ENCODE data around the gene GPR85.
"Not testable (repeated sequence)": the region's sequence is repeated elsewhere in the genome, so short reads cannot be mapped to it uniquely, and the experiment has no call there.

Gene GPR85

GRCh38 chr7:113083816-113084495, 2.7 kb downstream of the GPR85 start:
- DNase-seq (ENCODE audit: low spot score): no peak

GRCh38 chr7:113083132-113083815, 3.4 kb downstream of the GPR85 start:
- no peak for DNase-seq (ENCODE audit: low spot score)

- DNase-seq (ENCODE audit: low spot score): no peak
These were observed 8.3 kb downstream of the GPR85 start for GRCh38 chr7:113078331-113078730.

- no peak for DNase-seq (ENCODE audit: low spot score)
These were observed 9.9 kb downstream of the GPR85 start for GRCh38 chr7:113076703-113077102.

- DNase-seq (ENCODE audit: low spot score): no peak
These were observed 15.2 kb downstream of the GPR85 start for GRCh38 chr7:113071465-113071864.

GRCh38 chr7:113062499-113062898, 24.1 kb downstream of the GPR85 start:
- no peak for DNase-seq (ENCODE audit: low spot score)

GRCh38 chr7:113060100-113060499, 26.5 kb downstream of the GPR85 start:
- no peak for DNase-seq (ENCODE audit: low spot score)

- no peak for DNase-seq (ENCODE audit: low spot score)
These were observed 31.7 kb downstream of the GPR85 start for GRCh38 chr7:113054938-113055337.

GRCh38 chr7:113054272-113054671, 32.4 kb downstream of the GPR85 start:
- DNase-seq (ENCODE audit: low spot score): not testable (repeated sequence)

GRCh38 chr7:113049221-113049620, 37.4 kb downstream of the GPR85 start:
- DNase-seq (ENCODE audit: low spot score): not testable (repeated sequence)

GRCh38 chr7:113046453-113046852, 40.2 kb downstream of the GPR85 start:
- DNase-seq (ENCODE audit: low spot score): no peak

GRCh38 chr7:113045379-113045778, 41.2 kb downstream of the GPR85 start:
- DNase-seq (ENCODE audit: low spot score): no peak

- no peak for DNase-seq (ENCODE audit: low spot score)
These were observed 42.2 kb downstream of the GPR85 start for GRCh38 chr7:113044394-113044793.

- no peak for DNase-seq (ENCODE audit: low spot score)
These were observed 45.8 kb downstream of the GPR85 start for GRCh38 chr7:113040849-113041248.

GRCh38 chr7:113033959-113034358, 52.7 kb downstream of the GPR85 start:
- no peak for DNase-seq (ENCODE audit: low spot score)

Data from hematopoietic multipotent progenitor cell treated with erythropoietin and hydrocortisone succinate and interleukin-3 and kit ligand, for 17 days (in vitro differentiated cells).